H1 (cell line): ENCODE results near the gene PCDH8. TPM values are rescaled to one million over a fixed set of nuclear protein-coding genes. Genes with fewer than 3 reads are reported as not detected.

Experiments
- ASH2L ChIP-seq: fragments of 200-600, 300-600 bp; sonication (generic); IDR thresholded peaks from one replicate; pipeline ENCODE4 v1.7.1; 2017; ENCODE audit warnings: low read length
- KDM1A ChIP-seq: fragments of 200-600, 300-600 bp; sonication (generic); IDR thresholded peaks from 2 replicates; pipeline ENCODE4 v1.7.1; 2016; ENCODE audit warnings: mild to moderate bottlenecking, low read length, borderline replicate concordance
- polyA plus RNA-seq, 7 experiments: library from polyadenylated mRNA; depleted of rRNA in 3 of 7; stranded (reverse) in 5 of 7; unstranded in 2 of 7; fragments of >200 nt in 5 of 7; fragments of 200-250 nt in 2 of 7; gene quantifications; 1 replicate in 5 of 7; 2 replicates in 1 of 7; 4 replicates in 1 of 7; pipeline versions ENCODE4 v1.2.1 to v1.2.3, GENCODE V29; 2011 to 2013; ENCODE audit warnings: missing spikeins in 2 of 7, mixed read lengths in 2 of 7
- total RNA-seq: library from RNA; stranded (reverse); fragmentation: NEBNext Ultra II Directional; extraction: Animal tissue kit (Norgen Biotek cat#: 25700); gene quantifications from 2 replicates; pipeline ENCODE4 v1.2.1, GENCODE V29; 2021

The PCDH8 gene
- total and polyA plus RNA-seq, 2 of the 8 experiments (the other 6 are each of a cell fraction or from before 2014, with no cell fraction given), result 0.82 to 1.6 TPM

- TF ChIP-seq ASH2L (no peak), KDM1A (no peak)
Measured at GRCh38 chr13:52887165-52887564, 38.7 kb upstream of the PCDH8 start (continued).
